Sigmoid colon (tissue), 7 donors: ENCODE data around the gene CLTRN. TPM values are rescaled to one million over a fixed set of nuclear protein-coding genes. Genes with fewer than 3 reads are reported as not detected.
"Not testable (repeated sequence)": the region's sequence is repeated elsewhere in the genome, so short reads cannot be mapped to it uniquely, and the experiment has no call there.

ENCODE experiments used
- DNase-seq: peaks from one replicate; pipeline ENCODE4 v3.0.0-alpha.2; 2019
- H3K27ac ChIP-seq, 4 donors: fragments of 200-600 bp; sonication (generic); one replicate each; pipeline ENCODE4 v1.5.1; 2016 to 2019; ENCODE audit warnings: mild to moderate bottlenecking in 1 of 4
- H3K27me3 ChIP-seq, 3 donors: fragments of 200-600 bp; sonication (generic); one replicate each; pipeline ENCODE4 v1.5.1; 2019; ENCODE audit warnings: mild to moderate bottlenecking in 1 of 3
- H3K36me3 ChIP-seq, 4 donors: fragments of 200-600 bp; sonication (generic); one replicate each; pipeline ENCODE4 v1.5.1; 2016 to 2019
- H3K4me1 ChIP-seq, 4 donors: fragments of 200-600 bp; sonication (generic); one replicate each; pipeline ENCODE4 v1.5.1; 2017 to 2019
- H3K4me3 ChIP-seq, 4 donors: fragments of 200-600 bp; sonication (generic); one replicate each; pipeline ENCODE4 v1.5.1; 2017 to 2019; ENCODE audit warnings: mild to moderate bottlenecking in 2 of 4, moderate library complexity in 1 of 4
- H3K9me3 ChIP-seq, 4 donors: fragments of 200-600 bp in 3 of 4; sonication (generic) in 3 of 4; one replicate each; pipeline versions ENCODE4 v1.5.1 to v1.6.1; 2013 to 2019
- CTCF ChIP-seq, 4 experiments: fragments of 450-650 bp in 3 of 4; fragments of 200-600 bp in 1 of 4; IDR thresholded peaks; one replicate each; pipeline ENCODE4 v1.5.1; 2016 to 2019; ENCODE audit warnings: antibody characterized with exemption in 4 of 4, mild to moderate bottlenecking in 3 of 4, moderate library complexity in 2 of 4
- EP300 ChIP-seq, 4 donors: sonication (generic); formaldehyde crosslinking; IDR thresholded peaks; one replicate each; pipeline ENCODE4 v1.6.1; 2017; ENCODE audit warnings: antibody characterized with exemption in 4 of 4
- POLR2A ChIP-seq, 2 donors: fragments of 450-650 bp; IDR thresholded peaks; one replicate each; pipeline ENCODE4 v1.6.1; 2016; ENCODE audit warnings: antibody characterized with exemption in 2 of 2, mild to moderate bottlenecking in 2 of 2, moderate library complexity in 2 of 2
- POLR2AphosphoS5 ChIP-seq, 4 donors: sonication (generic); formaldehyde crosslinking; IDR thresholded peaks; one replicate each; pipeline ENCODE4 v1.6.1; 2017; ENCODE audit warnings: antibody characterized with exemption in 4 of 4
- WGBS, 2 donors: extraction: QIAGEN DNeasy Blood & Tissue Kit; methylation state at CpG; one replicate each; pipeline ENCODE4 v1.1.7; 2013; 5-methylcytosine and 5-hydroxymethylcytosine counted together
- intact Hi-C: fragments of 100-400 bp; cut with DNase I; formaldehyde crosslinking; loops from one replicate; pipeline ENCODE4 v1.15.1; 2023
- polyA plus RNA-seq, 3 donors: library from polyadenylated mRNA; stranded (reverse); fragments of 200-250 nt; gene quantifications; one replicate each; pipeline ENCODE4 v1.2.3, GENCODE V29; 2013
- total RNA-seq, 4 donors: library from RNA; depleted of rRNA; stranded (reverse); fragments of >200 nt; gene quantifications; one replicate each; pipeline ENCODE4 v1.1.0, GENCODE V29; 2016
- donor health status: healthy with polysubstance abuse.
- donor health status: Bipolar disorder and iron deficiency.
- donor health status: healthy.

CLTRN gene
- total and polyA plus RNA-seq, 7 donors: 0.12 to 0.60 (median 0.33) TPM; not detected in 4

DNA sequence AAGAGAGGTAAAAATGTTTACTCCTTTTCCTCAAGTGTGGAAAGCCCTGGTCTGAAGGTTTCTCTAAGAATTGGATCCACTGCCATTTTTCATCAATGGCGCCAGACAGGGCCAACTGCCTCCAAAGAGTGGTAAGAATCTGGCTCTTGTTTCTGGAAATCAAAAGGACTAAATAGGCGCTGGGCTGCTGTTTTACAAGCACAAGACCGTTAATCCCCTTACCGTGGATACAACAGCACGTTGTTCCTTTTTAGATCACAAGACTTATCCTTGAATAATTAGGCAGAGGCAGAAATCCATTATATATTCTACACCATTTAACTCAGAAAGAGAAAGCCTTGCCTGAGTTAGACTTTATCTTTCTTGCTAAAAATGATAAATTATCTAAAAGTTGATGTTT lies 10.6 kb downstream of the CLTRN start:
- no peak overlapping the region for H3K4me3 ChIP-seq
- no peak overlapping the region for H3K27ac ChIP-seq
- intact Hi-C loops: no loop called here
- no peak for DNase-seq
- H3K36me3 ChIP-seq: no peaks in the 10 kb centered on the region
- WGBS, 2 donors: 85 to 92% methylated on average over 5 of the region's 5 CpGs
- H3K4me1 ChIP-seq: no peaks in the 10 kb centered on the region
- no peaks in the 10 kb centered on the region for H3K9me3 ChIP-seq
- TF ChIP-seq POLR2A (IDR thresholded peaks at IDR 0.05): no peak
- TF ChIP-seq POLR2AphosphoS5 (IDR thresholded peaks at IDR 0.05): no peak
- no peak for TF ChIP-seq CTCF (IDR thresholded peaks at IDR 0.05)
- TF ChIP-seq EP300 (IDR thresholded peaks at IDR 0.05): no peak
- H3K27me3 ChIP-seq: no peaks in the 10 kb centered on the region

DNA sequence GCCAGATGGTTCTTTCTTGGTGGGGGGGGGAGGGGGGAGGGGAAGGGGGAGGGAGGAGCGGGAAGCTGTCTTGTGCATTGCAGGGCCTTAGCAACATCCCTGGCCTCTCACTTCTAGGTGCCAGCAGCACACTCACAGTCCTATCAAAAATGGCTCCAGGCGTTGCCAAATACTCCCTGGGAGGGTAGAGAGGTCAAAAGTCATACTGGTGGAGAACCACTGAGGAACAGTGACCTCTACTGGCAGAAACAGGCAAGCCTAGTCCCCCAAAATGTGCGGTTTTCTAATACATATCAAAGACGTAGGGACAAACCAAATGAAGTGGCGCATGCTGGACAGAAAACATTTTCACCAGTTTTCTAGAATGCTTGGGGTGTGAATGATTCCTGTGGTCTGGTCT lies 17.1 kb downstream of the CLTRN start:
- H3K36me3 ChIP-seq, H3K27me3 ChIP-seq, H3K27ac ChIP-seq, H3K9me3 ChIP-seq, intact Hi-C loops, DNase-seq, H3K4me3 ChIP-seq, H3K4me1 ChIP-seq: not testable (repeated sequence)
- no CpG with 5 or more reads among the region's 5 CpGs for WGBS, 2 donors

GRCh38 chrX:15646543-15646942 lies 18.1 kb downstream of the CLTRN start:
- intact Hi-C loops: no loop called here
- H3K4me1 ChIP-seq: no peaks in the 10 kb centered on the region
- no peaks in the 10 kb centered on the region for H3K36me3 ChIP-seq
- H3K27ac ChIP-seq: no peak overlapping the region
- H3K9me3 ChIP-seq: no peaks in the 10 kb centered on the region
- DNase-seq: no peak
- no peak for TF ChIP-seq CTCF (IDR thresholded peaks at IDR 0.05)
- no peak for TF ChIP-seq POLR2A (IDR thresholded peaks at IDR 0.05)
- TF ChIP-seq EP300 (IDR thresholded peaks at IDR 0.05): no peak
- TF ChIP-seq POLR2AphosphoS5 (IDR thresholded peaks at IDR 0.05): no peak
- no peaks in the 10 kb centered on the region for H3K27me3 ChIP-seq
- no peak overlapping the region for H3K4me3 ChIP-seq
- 97% methylated on average over 27 of the region's 27 CpGs for WGBS, 2 donors

GRCh38 chrX:15646031-15646430 lies 18.6 kb downstream of the CLTRN start:
- DNase-seq: no peak
- no peaks in the 10 kb centered on the region for H3K27me3 ChIP-seq
- H3K4me3 ChIP-seq: no peak overlapping the region
- no peaks in the 10 kb centered on the region for H3K4me1 ChIP-seq
- WGBS, 2 donors: 89 to 95% methylated on average over 15 of the region's 15 CpGs
- no peaks in the 10 kb centered on the region for H3K9me3 ChIP-seq
- no peaks in the 10 kb centered on the region for H3K36me3 ChIP-seq
- H3K27ac ChIP-seq: no peak overlapping the region
- intact Hi-C loops: no loop called here
- no peak for TF ChIP-seq CTCF (IDR thresholded peaks at IDR 0.05)
- no peak for TF ChIP-seq EP300 (IDR thresholded peaks at IDR 0.05)
- no peak for TF ChIP-seq POLR2A (IDR thresholded peaks at IDR 0.05)
- no peak for TF ChIP-seq POLR2AphosphoS5 (IDR thresholded peaks at IDR 0.05)

DNA sequence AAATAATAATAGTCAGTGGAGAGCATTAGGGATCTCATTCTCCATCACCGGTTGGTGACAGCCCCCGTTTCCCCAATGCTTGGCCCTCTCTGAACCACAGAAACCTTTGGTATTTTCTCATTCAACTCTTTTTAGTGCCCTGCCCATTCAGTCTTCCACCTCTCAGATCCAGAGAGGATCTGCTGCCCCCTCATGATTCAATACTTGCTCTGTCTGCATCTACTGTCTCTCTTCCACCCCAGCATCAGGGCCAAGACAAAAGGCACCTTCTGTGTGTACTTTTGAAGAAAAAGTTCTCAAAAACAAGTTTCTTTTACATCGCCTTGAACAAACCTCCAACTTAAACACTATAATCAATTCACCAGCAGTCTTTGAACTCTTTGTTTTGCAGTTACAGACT lies 19.3 kb downstream of the CLTRN start:
- WGBS, 2 donors: 89% methylated on average over 3 of the region's 3 CpGs
- no peak for DNase-seq
- intact Hi-C loops: no loop called here
- H3K4me3 ChIP-seq: no peak overlapping the region
- H3K4me1 ChIP-seq: no peaks in the 10 kb centered on the region
- no peak for TF ChIP-seq EP300 (IDR thresholded peaks at IDR 0.05)
- no peak for TF ChIP-seq POLR2AphosphoS5 (IDR thresholded peaks at IDR 0.05)
- no peak for TF ChIP-seq CTCF (IDR thresholded peaks at IDR 0.05)
- no peak for TF ChIP-seq POLR2A (IDR thresholded peaks at IDR 0.05)
- no peak overlapping the region for H3K27ac ChIP-seq
- H3K9me3 ChIP-seq: no peaks in the 10 kb centered on the region
- H3K36me3 ChIP-seq: no peaks in the 10 kb centered on the region
- no peaks in the 10 kb centered on the region for H3K27me3 ChIP-seq
